SW480 (cell line): Measurements from ENCODE around the gene FASTK.
A peak's percentile ranks its signal among the peaks of the same experiment; 100 is the strongest.

Experiments
- DNase-seq: peaks from one replicate; pipeline ENCODE4 v3.0.0-alpha.2; 2016; ENCODE audit warnings: low spot score

The FASTK gene, protein sequence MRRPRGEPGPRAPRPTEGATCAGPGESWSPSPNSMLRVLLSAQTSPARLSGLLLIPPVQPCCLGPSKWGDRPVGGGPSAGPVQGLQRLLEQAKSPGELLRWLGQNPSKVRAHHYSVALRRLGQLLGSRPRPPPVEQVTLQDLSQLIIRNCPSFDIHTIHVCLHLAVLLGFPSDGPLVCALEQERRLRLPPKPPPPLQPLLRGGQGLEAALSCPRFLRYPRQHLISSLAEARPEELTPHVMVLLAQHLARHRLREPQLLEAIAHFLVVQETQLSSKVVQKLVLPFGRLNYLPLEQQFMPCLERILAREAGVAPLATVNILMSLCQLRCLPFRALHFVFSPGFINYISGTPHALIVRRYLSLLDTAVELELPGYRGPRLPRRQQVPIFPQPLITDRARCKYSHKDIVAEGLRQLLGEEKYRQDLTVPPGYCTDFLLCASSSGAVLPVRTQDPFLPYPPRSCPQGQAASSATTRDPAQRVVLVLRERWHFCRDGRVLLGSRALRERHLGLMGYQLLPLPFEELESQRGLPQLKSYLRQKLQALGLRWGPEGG

GRCh38 chr7:151080522-151081169 lies at the start of gene FASTK:
Gene FASTK, minus strand, starts transcription at chr7:151080809. Its CDS starts 43 bp downstream, at chr7:151080766.
- DNase-seq = peak; percentile 86

DNA sequence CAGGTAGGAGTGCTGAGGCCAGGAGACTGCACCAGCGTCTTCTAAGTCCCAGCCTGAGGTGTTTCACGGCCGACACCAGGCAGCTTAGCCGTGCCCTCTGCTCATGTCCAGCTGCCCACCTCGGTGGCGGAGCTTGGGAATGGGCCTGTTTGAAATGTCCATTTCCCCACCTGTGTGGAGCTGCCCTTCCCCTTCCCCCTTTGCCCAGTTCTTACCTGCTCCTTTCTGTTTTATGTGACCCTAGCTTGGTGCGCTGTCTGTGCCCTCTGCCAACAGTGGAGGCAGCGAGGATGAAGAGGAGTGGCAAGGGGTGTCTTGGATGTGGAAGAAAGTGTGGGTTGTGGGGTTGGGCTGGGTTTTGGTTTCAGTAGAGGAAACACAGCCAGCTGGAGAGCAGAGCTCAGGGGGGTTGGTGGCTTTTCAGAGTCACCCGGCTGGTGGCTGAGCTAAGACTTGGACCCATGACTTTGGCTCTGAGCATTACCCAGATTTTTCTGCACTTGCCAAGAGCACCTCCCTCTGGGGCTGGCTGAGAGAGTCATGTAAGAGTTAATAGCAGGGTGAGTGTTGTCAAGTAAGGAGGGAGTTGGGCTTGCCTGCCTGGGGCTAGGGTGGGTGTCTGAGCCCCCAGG lies 49.5 kb upstream of the FASTK start:
- no peak for DNase-seq

DNA sequence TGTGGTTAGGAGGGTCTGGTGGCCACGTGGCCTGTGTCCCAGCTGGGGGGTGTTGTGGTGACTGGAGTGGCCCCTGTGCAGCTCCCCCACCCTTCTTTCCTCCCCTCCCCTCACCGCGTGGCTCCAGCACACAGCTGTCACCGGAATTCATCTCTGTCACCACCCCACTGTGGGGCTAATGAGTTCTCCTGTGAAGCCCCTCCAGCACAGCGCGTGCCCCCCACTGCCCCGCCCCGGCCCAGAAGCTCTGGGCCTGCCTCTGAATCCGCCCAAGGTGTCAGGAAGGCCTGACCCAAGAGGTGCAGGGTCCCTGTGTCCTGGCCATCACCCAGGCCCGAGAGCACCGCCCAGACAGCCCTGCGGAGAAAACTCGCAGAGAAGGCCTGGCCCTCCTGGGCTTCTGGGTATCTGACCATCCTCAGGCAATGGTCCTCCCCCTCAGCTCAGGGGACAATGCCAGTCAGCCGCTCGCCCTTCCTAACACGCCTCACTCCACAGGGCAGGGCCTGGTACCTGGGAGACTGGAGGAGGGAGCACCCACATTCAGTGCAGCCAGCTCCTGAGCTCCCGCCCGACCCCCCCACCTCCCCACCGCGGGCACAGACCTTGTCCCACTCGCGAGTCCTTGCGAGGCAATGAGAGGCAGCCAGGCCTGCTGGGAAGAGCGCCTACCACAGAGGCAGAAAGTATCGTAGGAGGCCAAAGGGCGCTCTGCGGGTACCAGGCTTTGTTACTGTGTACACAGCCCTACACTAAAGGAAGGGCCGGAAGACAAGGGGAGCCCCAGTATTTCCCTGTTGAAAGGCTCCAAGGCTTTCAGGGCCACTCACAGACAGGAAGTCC lies 48.7 kb upstream of the FASTK start:
- no peak for DNase-seq

- no peak for DNase-seq
These were observed 48.1 kb upstream of the FASTK start for GRCh38 chr7:151128716-151129115.

- no peak for DNase-seq
These were observed 47.5 kb upstream of the FASTK start for GRCh38 chr7:151128144-151128543.

- DNase-seq = no peak
These were observed 46.0 kb upstream of the FASTK start for GRCh38 chr7:151126491-151127137.

GRCh38 chr7:151125846-151126481 lies 45.4 kb upstream of the FASTK start:
- DNase-seq = no peak

GRCh38 chr7:151125470-151125845 lies 44.8 kb upstream of the FASTK start:
- DNase-seq = no peak

DNA sequence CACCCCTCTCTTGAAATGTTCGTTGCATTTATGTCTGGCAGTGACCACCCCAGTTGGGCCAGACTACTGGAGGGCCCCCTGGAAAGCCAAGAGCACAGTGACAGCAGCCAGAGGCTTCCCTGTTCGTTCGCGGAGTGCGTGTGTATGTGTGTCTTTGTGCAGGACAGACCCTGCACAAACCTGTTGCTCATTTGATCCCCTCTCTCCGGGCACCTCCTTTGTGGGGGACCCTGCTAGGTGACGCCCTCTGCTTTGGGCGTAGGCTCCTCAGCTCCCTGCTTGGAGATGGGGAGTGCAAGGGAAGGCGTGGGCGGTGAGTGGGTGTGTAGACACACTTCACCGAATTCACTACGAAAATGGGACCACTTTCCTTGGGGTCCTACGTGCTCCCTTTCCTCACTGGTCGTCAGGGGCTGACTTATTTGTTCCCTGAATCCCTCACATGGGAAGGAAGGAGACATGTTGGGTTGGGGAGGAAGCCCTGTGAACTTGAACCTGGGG lies 44.3 kb upstream of the FASTK start:
- no peak for DNase-seq

DNA sequence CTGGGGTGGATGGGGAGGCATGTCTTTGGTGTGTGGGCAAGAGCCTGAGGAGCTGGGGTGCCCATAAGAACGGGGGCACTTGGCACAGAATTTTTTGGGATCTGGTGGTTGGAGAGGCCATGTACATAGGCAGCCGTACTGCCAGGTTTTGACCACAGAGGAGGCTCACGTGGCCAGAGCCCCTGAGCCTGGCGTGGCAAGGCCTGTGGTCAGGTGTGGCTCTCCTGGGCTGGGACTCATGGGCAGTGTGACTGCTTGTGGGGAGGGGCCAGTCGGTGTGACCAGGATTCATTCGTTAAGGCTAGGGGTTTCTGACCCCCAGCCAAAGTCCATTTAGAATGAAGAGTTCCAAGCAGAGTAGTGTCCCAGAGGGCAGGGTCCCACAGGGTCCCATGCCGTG lies 43.9 kb upstream of the FASTK start:
- DNase-seq = no peak

- DNase-seq = peak; percentile 69
These were observed 43.3 kb upstream of the FASTK start for GRCh38 chr7:151123822-151124464.

- no peak for DNase-seq
These were observed 42.7 kb upstream of the FASTK start for GRCh38 chr7:151123158-151123821.

DNA sequence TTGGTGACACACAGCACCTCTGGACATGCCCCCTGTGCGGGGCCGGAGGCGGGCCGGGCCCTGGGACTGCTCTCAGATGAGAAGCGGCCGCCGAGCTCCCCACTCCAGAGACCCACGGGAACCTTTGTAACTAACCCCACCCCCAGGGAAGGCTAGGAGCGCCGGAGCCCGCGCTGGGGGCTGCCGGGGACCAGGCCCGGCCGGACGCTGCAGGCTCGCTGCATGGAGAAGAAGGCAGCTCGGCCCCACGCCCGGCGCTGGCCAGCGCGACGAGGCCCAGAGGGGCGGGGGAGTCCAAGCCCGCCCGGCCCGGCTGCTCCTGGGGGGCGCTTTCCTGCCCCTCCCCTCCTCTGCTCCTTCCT lies 42.2 kb upstream of the FASTK start:
- no peak for DNase-seq

DNA sequence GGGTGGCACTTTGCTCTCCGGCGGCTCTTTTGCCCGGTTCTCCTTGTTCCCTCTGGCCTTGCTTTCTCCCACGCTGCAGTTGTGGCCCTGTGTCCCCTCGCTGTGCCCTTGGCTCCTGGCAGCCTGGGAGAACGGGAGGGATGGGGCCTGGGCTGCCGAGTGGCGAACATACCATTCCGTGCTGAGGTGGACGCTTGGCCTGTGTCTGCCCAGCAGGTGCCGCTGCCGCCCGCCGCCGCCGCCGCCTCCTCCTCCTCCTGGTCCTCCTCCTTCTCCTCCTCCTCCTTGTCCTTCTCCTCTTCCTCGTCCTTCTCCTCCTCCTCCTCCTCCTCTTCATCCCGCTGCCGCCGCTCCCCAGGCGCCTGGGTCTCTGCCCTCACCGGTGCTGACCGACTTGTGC lies 41.7 kb upstream of the FASTK start:
- DNase-seq = no peak

GRCh38 chr7:151121380-151122170 lies 41.0 kb upstream of the FASTK start:
- DNase-seq = no peak

- no peak for DNase-seq
These were observed 40.3 kb upstream of the FASTK start for GRCh38 chr7:151120896-151121295.

- no peak for DNase-seq
These were observed 39.3 kb upstream of the FASTK start for GRCh38 chr7:151119902-151120301.

DNA sequence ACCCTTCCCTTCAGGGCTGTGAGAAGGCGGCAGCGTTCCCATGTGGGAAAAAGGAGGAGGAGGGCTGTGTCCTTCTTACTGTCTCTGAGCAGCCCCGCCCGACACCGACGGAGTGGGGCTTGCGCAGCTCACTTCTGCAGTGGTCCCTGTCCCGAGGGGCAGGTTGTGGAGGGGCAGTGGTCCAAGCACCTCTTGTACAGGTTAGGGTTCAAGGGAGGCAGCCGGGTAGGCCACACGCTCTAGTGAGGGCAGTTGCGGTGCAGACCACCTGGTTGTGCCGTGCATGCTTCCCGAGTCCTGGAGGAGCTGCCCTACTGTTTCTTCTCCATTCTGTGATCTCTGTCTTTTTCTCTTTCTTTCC lies 38.4 kb upstream of the FASTK start:
- no peak for DNase-seq
